Kidney glomerular epithelial cell (primary cell): ENCODE measurements around the gene CCDC57.

Experiments
- DNase-seq: peaks from one replicate; lab custom pipeline; 2025; lab: John Stamatoyannopoulos, UW

CCDC57 gene

DNA sequence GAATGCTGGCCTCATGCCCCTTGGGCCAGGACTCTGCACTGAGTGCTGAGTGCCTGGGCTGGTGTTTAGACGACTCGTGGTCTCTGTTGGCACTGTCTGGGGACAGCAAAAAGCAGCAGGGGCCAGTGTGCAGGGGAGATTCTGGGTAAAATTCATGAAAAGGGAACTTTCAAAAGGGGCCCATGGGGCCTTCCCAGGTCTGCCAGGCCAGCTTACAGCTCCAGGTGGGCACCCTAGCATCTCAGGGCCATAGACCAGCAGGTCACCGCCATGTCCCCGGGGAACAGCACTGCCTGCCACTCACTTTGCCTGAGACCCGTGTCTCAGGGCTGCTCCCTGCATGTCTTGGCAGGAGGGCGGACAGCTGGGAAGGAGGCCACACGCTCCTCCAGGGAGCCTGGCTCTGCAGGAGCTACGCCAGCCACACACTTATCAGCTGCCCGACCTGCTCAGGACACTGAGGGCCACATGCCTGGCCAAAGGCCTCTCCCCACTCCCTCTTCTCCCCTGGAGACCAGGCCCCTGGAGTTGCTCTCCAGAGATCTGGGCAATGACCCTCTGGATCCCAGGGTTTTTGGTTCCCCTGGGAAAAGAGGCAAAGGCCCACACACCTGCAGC lies 105.8 kb downstream of the CCDC57 start:
- DNase-seq: no peak

DNA sequence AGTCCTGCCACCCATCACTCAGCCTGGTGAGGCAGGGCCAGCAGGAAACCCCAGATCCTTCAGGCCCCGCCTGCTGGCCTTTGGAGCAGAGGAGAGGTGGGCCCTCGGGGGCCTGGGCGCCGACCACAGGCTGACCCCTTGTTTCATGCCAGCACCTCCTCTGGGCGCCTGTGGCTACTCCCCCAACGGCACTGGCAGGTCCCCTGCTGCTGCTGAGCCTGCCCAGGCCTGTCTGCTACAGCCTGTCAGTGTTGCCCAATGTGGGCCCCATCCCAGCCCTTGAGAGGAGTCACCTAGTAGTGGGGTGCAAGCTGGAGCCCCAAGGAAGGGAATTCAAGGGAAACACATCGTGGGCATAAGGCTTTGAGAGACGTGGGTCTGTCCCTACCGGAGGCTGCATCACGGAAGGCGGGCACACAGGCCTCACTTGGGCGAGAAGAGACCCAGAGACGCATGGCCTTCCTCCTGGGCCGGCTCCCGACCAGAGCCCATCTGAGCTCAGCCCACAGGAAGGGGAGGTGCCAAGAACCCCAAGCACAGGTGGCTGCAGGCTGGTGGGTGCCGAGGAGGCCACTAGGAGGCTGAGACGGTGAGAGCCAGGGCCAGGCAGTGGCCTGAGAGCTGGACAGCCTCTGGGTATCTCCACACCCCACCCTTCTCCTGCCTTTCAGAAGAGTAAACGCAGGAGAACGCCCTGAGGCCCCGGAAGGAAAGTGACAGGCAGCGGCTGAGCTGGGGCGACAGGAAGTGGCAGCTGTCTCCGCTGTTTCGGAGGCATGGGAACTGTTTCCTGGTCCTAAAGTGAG lies 106.6 kb downstream of the CCDC57 start:
- DNase-seq: peak; percentile 13

DNA sequence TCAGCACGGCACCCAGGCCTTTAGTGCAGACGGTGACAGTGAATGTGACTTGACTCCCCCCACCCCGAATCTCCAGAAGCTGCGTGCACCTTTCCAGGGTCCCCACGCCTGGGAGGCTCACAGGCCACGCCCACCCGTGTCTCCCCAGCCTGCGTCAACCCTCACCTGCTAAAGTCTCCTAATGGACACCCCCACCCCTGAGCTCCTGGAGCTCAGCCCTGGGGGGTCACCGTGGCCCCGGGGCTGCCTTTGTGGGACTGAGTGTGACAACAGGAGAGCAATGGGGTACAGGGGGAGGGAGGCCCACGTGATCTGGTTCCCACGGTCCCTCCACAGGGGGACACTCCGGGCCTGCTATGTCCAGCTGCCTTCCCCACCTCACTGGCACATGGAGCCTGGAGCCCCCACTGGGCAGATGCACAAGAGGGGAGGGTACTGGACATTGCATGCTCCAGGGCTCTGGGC lies 107.2 kb downstream of the CCDC57 start:
- no peak for DNase-seq

DNA sequence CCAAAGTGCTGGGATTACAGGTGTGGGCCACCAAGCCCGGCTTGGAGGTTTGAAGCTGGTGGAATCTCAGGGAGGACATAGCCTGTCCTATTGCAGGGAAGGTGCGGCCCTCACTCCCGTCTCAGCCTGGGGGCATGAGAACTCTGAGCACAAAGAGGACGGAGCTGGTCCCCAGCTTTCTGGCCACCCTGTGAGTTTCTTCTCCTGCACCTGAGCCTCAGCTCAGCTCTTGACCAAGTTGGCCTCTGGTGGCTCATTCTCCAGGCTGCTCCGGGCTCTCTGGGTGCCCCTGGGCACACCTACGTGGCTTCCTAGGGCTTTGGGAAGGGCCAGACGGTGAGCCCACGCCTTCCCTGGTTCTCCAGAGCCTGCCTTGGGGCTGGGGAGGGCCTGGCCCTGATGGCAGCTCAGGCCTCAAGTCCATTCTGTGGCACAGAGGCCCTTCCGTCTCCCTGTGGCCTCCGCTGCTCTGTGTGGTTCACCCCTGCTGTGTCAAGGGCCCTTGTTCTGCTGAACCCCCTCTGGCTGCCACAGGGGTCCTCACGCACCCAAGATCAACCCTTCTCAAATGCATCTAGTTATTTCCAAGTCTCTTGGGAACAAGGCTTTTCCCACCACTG lies 107.7 kb downstream of the CCDC57 start:
- no peak for DNase-seq

DNA sequence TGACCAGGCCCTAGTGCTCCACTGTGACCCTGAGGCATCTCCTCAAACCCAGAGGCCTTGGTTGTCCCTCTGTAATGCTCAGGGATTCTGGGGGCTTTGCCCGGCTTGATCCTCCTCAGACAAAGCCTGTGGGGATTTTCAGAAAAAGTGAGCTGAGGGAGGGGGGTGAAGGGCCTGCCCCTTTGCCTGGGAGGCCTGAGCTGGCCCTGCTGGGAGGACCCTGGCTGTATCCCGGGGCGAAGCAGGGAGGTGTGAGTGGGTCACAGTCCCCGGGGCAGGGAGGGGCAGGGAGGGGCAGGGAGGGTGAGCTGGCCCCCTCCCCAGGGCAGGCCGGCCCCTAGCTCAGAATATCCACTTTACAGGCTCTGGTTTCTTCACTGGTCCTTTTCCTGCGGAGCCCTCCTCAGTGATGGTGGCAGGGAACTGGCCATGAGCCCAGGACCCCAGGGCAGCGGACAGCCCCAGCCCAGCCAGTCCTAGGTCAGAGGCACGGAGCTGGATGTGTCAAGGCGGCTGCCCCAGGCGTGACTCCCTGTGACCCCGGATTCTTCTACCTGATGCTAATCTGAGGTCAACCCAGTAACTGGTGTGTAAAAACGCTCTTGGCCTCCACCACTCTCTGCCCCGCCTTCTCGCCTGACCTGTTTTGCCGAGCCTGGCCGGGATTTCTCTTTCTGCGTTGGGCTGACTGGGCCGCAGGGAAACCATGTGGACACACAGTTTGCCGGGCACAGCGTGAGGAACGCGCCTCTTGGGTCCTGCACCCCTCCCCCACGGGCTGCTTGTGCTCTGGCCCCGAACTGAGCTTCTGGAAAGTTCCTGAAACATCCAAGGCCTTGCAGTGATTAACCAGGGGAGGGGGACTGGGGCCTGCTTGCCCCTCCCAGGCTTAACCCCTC lies 108.8 kb downstream of the CCDC57 start:
- no peak for DNase-seq

DNA sequence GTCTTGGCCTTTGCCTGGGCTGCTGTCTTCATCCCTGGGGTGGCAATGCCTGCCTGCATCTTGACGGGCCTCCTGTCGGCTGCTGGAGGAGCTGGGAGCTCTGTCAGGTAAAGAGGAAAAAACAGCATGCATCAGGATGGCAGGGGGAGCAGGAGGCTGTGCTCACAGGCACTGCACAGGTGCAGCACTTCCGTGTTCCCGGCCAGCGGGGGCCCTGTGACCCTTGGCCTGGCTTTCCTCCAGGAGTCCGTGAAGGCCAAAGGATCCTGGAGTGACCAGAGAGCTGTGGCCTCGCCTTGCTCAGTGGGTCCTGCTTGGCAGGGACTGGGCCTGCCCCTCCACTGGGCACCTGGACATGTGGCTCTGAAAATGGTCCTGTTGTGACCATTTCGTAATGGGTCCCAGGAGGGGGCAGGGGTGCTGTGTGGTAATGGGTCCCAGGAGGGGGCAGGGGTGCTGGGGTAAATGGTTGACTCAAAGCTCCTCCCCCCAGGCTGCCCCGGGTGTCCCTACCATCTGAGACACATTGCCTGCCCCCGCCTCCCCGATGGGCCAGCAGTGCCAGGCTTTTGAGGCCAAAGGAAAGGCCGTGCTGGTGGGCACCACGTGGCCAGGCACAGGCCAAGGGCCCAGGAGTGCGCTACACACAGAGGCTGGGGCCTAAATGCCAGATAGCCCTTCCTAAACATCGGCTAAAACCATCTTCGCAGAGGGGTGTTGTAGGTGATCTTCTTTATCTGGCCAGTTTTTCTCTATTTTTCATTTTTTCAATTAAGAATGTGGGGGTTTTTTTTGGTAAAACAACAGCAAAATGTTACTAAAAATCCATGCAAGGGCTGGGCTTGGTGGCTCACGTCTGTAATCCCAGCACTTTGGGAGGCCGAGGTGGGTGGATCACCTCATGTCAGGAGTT lies 110.6 kb downstream of the CCDC57 start:
- no peak for DNase-seq

DNA sequence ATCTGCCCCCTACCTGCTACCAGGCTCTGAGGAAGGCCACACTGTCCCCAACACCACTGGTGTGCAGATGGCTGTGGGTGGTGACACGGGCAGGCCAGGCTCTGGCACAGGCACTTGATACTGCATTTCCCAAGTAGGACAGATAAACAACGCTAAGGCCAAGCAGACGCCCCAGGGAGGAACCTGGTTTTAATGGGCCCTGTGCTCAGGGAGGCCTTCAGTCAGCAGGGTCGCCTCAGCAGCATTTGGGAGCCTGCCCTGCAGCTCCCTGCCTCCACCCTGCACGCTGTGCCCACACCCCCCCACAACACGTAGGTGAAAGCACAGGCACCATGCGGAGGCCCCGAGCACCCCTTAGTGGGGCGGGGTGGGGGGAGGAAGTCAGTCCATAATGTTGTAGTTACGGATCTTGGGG lies 111.3 kb downstream of the CCDC57 start:
- DNase-seq: no peak

DNA sequence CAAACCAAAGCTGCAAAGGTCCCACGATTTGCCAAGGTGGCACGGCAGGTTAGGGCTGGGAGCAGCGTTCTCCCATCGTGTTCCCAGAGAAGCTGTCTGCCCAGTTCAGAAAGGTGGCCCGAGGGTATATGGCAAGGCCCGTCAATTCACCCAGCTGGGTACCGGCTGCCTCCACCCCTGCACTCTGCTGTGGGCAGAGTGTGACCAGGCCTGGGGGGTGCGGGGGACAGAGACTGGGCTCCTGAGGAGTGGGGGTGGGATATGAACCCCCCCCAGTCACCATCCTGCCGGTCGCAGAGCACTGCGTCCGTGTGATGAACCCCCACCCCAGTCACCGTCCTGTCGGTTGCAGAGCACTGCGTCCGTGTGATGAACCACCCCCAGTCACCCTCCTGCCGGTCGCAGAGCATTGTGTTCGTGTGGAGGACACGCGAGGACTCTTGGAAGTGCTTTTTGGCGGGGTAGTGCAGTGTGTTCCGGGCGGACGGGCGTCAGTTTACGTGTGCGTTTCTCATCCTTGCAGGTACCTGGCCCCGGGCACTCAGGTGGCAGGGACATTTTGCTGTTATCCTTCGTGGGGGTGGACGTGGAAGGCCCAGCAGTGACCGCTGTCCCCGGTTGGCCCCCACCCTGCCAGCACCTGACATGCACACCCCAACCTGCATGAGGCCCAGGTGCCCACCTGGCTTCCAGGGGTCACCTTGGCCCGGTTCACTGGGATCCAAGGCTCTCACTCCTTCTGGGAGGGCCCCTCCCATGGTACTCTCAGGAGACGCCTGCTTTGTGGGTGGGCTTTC lies 111.9 kb downstream of the CCDC57 start:
- no peak for DNase-seq

DNA sequence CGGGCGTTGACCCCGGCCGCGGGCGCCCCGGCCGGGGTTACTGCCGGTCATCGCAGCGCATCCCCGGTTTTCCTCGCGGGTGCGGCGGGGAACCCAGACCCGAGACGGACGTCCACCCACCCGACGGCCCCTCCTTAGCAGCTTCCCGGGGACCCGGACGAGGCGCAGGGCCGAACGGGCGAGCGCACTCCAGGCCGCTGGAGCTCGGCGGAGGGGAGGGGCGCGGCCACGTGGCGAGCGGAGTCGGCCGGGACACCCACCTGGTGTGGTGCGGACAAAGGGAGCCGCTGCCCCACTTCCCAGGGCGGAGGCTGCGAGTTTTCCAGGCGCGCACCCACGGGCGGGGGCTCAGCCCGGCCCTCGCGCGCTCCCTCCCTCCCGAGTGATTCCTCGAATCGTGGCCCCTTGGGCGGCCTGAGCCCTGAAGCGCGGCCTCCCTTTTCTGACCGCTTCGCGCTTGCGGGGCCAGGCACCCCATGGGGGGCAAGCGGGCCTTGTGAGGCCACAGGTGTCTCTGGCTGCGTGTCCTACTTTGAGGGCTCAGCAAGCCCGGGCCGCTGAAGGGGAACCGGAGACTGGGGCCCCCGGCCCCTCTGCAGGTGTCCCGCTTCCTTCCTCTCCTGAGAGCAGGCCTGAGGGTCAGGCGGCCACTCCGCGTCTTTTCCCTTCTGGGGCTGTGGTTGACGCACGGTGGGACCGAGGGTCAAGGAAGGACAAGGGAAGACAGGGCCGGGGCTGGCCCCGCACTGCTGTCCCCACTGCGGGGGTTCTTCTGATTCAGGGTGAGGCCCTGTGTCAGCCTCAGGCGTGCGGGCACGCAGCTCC lies 113.5 kb downstream of the CCDC57 start:
- DNase-seq: no peak

DNA sequence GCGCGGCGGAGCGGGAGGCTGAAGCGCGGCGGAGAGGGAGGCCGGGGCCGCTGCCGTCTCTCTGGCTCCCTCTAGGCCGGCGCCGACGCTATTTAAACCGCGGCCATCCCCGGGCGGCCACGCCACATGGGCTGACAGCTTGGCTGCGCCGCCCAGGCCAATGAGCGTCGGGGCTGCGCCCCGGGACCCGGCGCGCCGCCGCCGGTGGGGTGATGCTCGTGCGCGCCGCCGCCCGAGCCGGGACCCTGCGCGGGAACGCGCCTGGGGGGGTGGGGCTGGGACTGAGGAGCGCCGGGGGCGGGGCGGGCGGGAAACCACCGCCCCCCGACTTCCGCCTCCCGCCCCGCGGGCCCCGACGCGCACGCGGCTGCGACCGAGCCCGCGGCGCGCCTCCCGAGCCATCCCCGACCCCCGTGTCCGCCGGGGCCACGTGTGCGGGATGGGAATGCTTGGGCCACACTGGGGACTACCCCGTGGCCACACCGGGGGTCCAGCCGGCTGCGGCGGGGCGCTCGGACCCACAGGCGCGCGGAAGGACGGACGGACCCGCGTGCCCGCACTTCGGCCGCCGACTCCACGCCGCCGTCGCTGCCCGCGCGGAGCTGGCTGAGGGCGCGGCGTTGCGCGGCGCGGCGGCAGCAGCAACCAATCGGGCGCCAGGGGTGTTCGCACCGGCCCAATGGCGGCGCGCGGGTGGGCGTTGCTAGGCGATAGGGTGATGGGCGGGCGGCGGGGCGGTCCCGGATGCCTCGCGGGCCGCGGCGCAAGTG lies 114.3 kb downstream of the CCDC57 start, which contains the start of gene FASN:
Gene FASN, minus strand, starts transcription at position 68 of the 770 bp plus-strand sequence. CDS start 1,791 bp downstream, outside the sequence.
- DNase-seq: peak; percentile 86

DNA sequence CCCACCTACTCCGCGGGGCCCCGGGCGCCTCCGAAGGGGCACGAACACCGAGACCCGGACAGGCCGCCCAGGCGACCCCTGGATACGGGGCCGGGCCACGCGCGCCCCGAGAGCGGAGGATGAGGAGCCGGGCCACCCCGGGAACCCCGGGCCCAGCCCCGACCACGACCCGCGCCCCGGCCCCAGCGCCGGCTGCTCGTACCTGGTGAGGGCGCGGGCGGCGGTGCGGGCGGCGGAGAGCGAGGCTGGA lies 114.8 kb downstream of the CCDC57 start:
- no peak for DNase-seq

DNA sequence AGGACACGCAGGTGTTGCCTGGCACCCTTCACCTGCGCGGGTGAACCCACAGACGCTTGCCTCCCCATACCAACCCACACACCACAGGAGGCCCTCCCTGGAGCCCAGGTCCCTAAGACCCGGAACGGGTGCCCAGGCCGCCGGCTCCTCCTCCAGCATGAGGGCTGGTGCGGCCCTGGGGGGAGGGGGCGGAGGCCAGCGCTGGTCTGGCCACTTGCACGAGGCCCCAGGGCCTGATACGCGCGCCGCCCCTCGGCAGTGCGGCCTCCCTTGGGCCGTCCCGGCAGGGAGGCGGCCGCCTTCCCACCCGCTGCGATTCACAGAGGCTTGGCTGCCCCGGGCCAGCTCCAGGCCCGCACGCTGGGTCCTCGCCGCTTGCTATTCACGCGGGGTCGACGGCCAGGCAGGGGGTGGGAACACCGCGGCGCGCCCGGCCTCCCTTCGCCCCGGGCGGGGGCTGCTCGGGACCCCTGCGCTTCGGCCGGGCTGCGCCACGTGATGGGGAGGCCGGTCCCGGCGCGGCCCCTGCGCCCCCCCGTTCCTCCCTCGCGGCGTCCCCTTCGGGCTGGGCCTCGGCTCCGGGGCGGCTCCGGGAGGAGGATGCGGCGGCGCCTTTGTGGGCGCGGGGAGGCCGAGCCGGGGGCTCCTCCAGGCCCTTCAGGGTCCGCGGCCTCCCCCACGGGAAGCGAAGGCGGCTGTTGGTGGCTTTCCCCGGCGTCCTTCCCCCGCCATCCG lies 115.3 kb downstream of the CCDC57 start:
- DNase-seq: peak; percentile 7

DNA sequence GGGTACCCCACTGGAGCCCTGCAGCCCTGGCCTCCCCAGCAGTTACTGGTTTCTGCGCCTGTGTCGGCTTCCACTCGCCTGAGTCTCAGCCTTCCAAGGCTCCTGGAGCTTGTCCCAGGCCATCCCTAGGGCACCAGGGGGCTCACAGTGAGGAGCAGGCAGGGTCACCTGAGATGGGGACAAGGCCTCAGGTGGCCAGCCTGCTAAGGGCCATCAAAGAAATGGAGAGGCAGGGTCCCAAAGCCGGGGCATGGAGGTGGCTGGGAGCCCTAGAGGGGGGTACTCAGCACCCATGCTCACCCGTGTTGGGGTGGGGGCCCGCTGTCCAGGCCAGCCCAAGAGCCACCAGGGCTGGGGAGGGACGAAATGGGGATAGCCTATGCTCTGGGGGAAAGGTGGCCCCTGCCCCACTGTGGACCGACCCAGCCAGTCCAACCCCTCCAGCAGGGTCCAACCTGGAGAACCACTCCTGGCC lies 115.9 kb downstream of the CCDC57 start:
- no peak for DNase-seq

DNA sequence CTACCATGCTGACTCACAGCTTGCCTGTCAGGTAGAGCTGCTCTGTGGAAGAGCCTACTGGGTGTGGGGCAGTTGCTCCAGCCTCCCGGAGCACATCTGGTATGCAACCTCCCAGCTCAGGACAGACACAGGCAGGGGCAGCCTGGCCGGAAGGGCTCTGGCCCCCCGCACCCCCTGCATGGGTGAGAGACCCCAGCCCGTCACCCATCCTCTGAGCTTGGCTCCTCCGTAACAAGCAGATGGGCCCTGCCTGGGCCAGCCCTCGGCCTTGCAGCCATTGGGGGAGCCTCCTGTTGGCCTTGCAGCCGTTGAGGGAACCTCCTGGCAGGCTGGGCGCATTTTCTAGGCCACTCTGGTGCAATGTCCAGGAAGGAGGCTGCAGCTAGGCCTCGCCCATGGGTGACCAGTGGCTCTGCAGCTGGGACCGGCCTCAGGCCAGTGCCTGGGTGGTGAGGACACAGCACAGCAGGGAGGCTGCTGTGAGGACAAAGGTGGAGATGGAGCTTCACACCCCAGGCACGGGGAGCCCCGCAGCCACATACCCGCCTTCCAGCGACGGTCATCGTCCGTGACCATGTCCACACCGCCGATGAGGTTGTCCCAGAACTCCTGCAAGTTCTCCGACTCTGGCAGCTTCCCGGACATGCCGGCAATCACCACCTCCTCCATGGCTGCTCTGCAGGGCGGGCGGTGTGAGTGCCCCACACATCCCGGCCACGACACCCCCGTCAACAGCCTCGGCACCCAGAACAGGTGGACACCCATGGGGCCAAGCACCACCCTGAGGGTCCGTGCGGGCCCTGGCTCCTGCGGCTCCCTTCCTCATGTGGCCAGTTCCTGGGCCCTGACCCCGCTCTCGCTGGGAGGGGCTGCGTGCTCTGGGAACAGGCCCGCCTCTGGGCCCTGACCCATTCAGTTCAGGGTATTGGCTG lies 116.6 kb downstream of the CCDC57 start:
- no peak for DNase-seq

DNA sequence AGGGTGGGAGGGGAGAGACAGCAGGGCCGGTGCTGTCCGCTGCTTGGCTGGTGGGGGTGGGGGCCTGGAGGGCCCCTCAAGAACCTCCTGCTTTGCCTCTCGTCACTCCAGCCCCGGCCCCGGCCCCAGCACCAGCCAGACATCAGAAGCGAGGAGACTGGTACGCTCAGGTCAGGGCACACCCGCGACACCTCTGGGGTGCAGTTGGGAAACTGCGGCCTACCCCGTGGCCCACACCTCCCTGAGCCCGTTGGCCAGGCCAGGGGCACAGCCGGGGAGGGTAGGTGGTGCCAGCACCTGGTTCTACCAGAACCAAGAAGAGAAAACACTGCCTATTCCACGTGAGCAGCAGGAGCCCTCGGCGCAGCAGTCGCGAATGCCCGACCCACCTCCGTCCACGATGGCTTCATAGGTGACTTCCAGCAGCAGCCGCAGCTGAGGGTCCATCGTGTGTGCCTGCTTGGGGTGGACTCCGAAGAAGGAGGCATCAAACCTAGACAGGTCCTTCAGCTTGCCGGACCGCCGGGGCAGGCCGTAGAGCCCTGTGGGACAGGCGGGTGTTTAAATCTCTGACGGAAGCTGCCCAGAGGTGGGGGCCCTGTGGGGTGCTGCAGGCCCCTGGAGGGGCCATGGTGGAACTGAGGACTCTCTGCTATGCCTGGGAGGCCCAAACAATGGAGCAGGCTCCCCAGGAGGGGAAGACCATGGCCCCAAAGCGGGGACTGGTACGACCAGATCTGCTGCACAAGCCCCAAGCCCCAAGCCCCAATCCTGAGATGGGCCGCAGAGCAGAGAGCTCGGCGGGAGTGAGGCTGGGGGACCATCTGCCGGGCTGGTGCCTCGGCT lies 117.5 kb downstream of the CCDC57 start:
- no peak for DNase-seq
